ENCODE results near the gene EHD3.

DNA sequence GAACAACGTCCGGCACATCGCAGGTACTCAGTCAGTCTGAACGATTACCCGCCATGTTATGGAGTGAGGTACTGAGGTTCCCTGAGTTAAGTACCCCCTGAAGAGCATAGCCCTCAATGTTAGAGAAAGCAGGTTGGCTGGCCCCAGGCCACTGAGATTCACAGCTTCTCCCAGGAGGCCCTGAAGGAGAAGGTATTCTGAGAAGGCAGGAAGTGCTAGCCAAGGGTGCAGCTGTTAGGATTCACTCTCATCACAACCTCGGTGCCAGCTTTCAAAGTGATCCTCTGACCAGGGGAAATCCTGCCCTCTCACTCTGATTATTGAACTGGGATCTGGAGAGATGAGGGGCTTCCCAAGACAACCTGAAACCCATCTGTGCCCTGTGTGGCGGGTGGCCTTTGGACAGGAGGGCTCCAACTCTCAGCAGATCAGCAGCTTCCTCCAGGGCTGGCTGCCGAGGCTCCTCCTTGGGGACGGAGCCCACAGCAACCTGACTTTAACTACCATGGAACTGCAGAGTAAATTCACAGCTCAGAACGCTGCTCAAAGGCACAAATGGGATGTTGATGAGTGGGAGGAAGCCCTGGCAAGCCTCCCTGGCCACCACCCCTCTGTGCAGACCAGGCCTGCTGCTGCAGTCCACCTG lies 7.8 kb downstream of the EHD3 start:
- no peak for TF ChIP-seq POLR2AphosphoS5 (IDR thresholded peaks at IDR 0.05; ENCODE audit: low read depth, low read length)
- TF ChIP-seq SIRT6 (IDR thresholded peaks at IDR 0.05; ENCODE audit: low read length) = no peak

Measured in H1 (cell line).